ENCODE measurements around the gene HDDC3.

HDDC3 gene

DNA sequence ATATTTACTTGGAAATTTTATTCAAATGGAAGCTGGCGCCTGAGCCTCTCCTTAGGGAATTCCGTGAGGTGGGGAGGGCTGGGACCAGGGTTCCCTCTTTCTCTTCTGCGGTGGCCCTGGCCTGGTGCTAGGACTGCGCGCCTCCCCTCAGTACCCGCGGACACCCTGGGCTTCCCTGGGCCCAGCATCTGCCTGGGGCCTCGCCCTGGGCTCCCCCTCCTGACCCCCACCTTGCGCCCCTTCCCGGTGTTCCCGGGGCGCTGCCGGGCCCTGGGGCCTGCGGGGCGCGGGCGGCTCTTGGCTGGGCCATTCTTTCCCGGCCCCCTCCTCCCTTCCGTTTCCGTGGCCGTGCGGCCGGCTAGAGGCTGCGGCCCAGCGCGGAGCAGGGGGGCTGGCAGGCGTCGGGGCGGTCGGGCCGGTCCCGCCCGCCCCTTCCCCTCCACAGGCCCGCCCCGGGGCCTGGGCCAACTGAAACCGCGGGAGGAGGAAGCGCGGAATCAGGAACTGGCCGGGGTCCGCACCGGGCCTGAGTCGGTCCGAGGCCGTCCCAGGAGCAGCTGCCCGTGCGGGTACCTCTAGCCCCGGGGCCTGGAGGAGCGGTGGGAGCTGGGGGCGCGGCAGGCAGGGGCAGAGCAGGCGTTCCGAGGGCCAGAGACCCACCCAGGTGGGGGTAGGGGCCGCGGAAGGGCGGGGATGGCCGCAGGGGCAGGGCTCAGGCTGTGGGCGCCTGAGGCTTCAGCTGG lies 48.2 kb downstream of the HDDC3 start, which contains the start of gene FES:
TSS of gene FES (plus strand) at position 529 of the 743 bp plus-strand sequence. CDS start 542 bp downstream, outside the sequence.
- Histone ChIP-seq H3K27ac (no peak within 1 kb of the TSS), H3K9ac (ENCODE audit: insufficient read length) (no peak within 1 kb of the TSS), H3K36me3 (ENCODE audit: insufficient read depth, low read length) (no peaks in the 10 kb centered on the region; the same call in 1 of the 2 replicates), H3K9me3 (ENCODE audit: low read depth, low read length) (no peaks in the 10 kb centered on the region), H3K4me3 (no peak within 1 kb of the TSS)
- TF ChIP-seq EZH2 (IDR thresholded peaks at IDR 0.05), result no peak
- no peak for TF ChIP-seq POLR2AphosphoS5 (IDR thresholded peaks at IDR 0.05; ENCODE audit: borderline replicate concordance, low read depth, low read length)
- no peak for TF ChIP-seq FOXP2 (optimal IDR thresholded peaks at IDR 0.05; ENCODE audit: control extremely low read depth, extremely low read length, insufficient read depth)
- no peak for DNase-seq (ENCODE audit: low read depth, low spot score)

DNA sequence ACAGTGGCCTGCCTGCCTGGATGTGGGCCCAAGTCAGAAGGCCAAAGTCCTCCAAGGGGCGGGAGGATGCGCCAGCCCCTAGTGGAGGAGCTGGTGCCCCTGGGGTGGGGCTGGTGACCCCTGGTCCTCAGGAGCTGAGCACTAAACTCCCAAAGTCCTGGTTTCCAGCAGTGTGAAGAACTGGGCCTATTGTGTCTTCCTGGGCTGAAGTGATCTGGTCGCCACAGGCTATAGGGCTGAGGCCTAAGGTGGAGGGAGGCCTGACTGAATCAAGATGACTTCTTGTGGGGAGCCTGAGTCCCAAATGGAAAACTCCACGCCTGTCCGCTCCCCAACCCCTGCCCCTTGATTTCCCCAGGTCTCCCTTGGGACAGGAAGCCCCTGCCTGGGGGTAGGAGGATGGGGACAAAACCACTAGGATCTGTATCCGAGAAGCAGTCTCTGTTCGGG lies 48.8 kb downstream of the HDDC3 start:
- H3K36me3 ChIP-seq (ENCODE audit: insufficient read depth, low read length), result no peaks in the 10 kb centered on the region; the same call in 1 of the 2 replicates
- no peak for DNase-seq (ENCODE audit: low read depth, low spot score)
- H3K4me3 ChIP-seq, result no peak overlapping the region
- no peak for TF ChIP-seq POLR2AphosphoS5 (IDR thresholded peaks at IDR 0.05; ENCODE audit: borderline replicate concordance, low read depth, low read length)
- no peak for TF ChIP-seq FOXP2 (optimal IDR thresholded peaks at IDR 0.05; ENCODE audit: control extremely low read depth, extremely low read length, insufficient read depth)
- no peak overlapping the region for H3K27ac ChIP-seq
- no peak overlapping the region for H3K9ac ChIP-seq (ENCODE audit: insufficient read length)
- H3K9me3 ChIP-seq (ENCODE audit: low read depth, low read length), result no peaks in the 10 kb centered on the region

DNA sequence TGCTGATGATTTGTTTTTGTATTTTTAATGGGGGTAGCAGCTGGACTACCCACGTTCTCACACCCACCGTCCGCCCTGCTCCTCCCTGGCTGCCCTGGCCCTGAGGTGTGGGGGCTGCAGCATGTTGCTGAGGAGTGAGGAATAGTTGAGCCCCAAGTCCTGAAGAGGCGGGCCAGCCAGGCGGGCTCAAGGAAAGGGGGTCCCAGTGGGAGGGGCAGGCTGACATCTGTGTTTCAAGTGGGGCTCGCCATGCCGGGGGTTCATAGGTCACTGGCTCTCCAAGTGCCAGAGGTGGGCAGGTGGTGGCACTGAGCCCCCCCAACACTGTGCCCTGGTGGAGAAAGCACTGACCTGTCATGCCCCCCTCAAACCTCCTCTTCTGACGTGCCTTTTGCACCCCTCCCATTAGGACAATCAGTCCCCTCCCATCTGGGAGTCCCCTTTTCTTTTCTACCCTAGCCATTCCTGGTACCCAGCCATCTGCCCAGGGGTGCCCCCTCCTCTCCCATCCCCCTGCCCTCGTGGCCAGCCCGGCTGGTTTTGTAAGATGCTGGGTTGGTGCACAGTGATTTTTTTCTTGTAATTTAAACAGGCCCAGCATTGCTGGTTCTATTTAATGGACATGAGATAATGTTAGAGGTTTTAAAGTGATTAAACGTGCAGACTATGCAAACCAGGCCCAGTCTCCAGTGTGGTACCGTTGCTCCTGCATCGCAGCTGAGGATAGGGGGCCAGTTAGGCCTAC lies 49.4 kb downstream of the HDDC3 start:
- Histone ChIP-seq H3K9ac (ENCODE audit: insufficient read length) (no peak overlapping the region), H3K36me3 (ENCODE audit: insufficient read depth, low read length) (peaks cover 2% of the 10 kb centered on the region; the same call in 1 of the 2 replicates), H3K4me3 (no peak overlapping the region), H3K27ac (no peak overlapping the region), H3K9me3 (ENCODE audit: low read depth, low read length) (no peaks in the 10 kb centered on the region)
- TF ChIP-seq POLR2AphosphoS5 (IDR thresholded peaks at IDR 0.05; ENCODE audit: borderline replicate concordance, low read depth, low read length) (no peak), EZH2 (IDR thresholded peaks at IDR 0.05) (no peak), FOXP2 (optimal IDR thresholded peaks at IDR 0.05; ENCODE audit: control extremely low read depth, extremely low read length, insufficient read depth) (no peak)
- no peak for DNase-seq (ENCODE audit: low read depth, low spot score)

DNA sequence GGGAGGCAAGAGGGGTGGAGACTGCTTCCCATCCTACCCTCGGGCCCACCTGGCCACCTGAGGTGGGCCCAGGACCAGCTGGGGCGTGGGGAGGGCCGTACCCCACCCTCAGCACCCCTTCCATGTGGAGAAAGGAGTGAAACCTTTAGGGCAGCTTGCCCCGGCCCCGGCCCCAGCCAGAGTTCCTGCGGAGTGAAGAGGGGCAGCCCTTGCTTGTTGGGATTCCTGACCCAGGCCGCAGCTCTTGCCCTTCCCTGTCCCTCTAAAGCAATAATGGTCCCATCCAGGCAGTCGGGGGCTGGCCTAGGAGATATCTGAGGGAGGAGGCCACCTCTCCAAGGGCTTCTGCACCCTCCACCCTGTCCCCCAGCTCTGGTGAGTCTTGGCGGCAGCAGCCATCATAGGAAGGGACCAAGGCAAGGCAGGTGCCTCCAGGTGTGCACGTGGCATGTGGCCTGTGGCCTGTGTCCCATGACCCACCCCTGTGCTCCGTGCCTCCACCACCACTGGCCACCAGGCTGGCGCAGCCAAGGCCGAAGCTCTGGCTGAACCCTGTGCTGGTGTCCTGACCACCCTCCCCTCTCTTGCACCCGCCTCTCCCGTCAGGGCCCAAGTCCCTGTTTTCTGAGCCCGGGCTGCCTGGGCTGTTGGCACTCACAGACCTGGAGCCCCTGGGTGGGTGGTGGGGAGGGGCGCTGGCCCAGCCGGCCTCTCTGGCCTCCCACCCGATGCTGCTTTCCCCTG lies 50.2 kb downstream of the HDDC3 start:
- H3K36me3 ChIP-seq (ENCODE audit: insufficient read depth, low read length), result peaks cover 4% of the 10 kb centered on the region; the same call in 1 of the 2 replicates
- H3K27ac ChIP-seq, result no peak overlapping the region
- TF ChIP-seq POLR2AphosphoS5 (IDR thresholded peaks at IDR 0.05; ENCODE audit: borderline replicate concordance, low read depth, low read length), result no peak
- TF ChIP-seq FOXP2 (optimal IDR thresholded peaks at IDR 0.05; ENCODE audit: control extremely low read depth, extremely low read length, insufficient read depth), result no peak
- TF ChIP-seq EZH2 (IDR thresholded peaks at IDR 0.05), result no peak
- no peak overlapping the region for H3K9ac ChIP-seq (ENCODE audit: insufficient read length)
- no peaks in the 10 kb centered on the region for H3K9me3 ChIP-seq (ENCODE audit: low read depth, low read length)
- H3K4me3 ChIP-seq, result no peak overlapping the region
- no peak for DNase-seq (ENCODE audit: low read depth, low spot score)

DNA sequence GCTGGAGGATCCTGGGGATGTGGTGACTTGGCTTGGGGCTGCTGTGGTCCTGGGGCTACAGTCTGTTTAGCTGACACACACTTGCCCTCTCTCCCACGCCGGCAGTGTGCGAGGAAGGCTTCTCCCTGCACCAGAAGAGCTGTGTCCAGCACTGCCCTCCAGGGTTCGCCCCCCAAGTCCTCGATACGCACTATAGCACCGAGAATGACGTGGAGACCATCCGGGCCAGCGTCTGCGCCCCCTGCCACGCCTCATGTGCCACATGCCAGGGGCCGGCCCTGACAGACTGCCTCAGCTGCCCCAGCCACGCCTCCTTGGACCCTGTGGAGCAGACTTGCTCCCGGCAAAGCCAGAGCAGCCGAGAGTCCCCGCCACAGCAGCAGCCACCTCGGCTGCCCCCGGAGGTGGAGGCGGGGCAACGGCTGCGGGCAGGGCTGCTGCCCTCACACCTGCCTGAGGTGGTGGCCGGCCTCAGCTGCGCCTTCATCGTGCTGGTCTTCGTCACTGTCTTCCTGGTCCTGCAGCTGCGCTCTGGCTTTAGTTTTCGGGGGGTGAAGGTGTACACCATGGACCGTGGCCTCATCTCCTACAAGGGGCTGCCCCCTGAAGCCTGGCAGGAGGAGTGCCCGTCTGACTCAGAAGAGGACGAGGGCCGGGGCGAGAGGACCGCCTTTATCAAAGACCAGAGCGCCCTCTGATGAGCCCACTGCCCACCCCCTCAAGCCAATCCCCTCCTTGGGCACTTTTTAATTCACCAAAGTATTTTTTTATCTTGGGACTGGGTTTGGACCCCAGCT lies 51.0 kb downstream of the HDDC3 start:
- Histone ChIP-seq H3K4me3 (no peak overlapping the region), H3K27ac (no peak overlapping the region), H3K36me3 (ENCODE audit: insufficient read depth, low read length) (peaks cover 11% of the 10 kb centered on the region; the same call in 1 of the 2 replicates), H3K9me3 (ENCODE audit: low read depth, low read length) (no peaks in the 10 kb centered on the region), H3K9ac (ENCODE audit: insufficient read length) (no peak overlapping the region)
- DNase-seq (ENCODE audit: low read depth, low spot score), result no peak
- TF ChIP-seq FOXP2 (optimal IDR thresholded peaks at IDR 0.05; ENCODE audit: control extremely low read depth, extremely low read length, insufficient read depth), result no peak
- no peak for TF ChIP-seq EZH2 (IDR thresholded peaks at IDR 0.05)
- TF ChIP-seq POLR2AphosphoS5 (IDR thresholded peaks at IDR 0.05; ENCODE audit: borderline replicate concordance, low read depth, low read length), result no peak

DNA sequence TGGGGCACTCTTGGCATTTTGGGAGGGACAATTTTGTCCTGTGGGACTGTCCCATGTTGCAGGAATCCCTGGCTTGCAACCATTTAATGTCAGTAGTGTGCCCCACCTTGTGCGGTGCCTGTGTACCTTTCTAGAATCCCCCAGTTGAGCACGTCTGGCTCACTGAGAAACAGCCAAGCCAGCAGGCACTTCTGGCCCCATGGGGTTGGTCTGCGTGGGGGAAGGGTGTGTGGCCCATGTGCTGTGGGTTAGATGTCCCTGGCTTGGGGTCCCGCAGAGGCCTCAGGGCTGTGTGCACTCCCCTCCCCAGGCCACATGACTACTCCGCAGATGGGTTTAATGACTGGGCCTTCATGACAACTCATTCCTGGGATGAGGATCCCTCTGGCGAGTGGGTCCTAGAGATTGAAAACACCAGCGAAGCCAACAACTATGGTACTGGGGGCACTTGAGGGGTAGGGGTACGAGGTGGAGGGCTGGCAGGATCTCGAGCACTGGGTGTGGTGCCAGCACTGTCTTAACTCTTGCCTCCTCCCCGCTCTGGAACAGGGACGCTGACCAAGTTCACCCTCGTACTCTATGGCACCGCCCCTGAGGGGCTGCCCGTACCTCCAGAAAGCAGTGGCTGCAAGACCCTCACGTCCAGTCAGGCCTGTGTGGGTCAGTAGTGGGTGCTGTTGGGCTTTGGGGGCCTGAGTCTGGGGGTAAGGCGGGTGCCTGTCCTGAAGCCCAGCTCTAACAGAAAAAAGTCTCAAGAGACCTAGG lies 51.8 kb downstream of the HDDC3 start:
- no peak overlapping the region for H3K27ac ChIP-seq
- H3K4me3 ChIP-seq, result no peak overlapping the region
- H3K9ac ChIP-seq (ENCODE audit: insufficient read length), result no peak overlapping the region
- no peaks in the 10 kb centered on the region for H3K9me3 ChIP-seq (ENCODE audit: low read depth, low read length)
- H3K36me3 ChIP-seq (ENCODE audit: insufficient read depth, low read length), result peaks cover 13% of the 10 kb centered on the region; the same call in 1 of the 2 replicates
- DNase-seq (ENCODE audit: low read depth, low spot score), result no peak
- TF ChIP-seq POLR2AphosphoS5 (IDR thresholded peaks at IDR 0.05; ENCODE audit: borderline replicate concordance, low read depth, low read length), result no peak
- TF ChIP-seq EZH2 (IDR thresholded peaks at IDR 0.05), result no peak
- TF ChIP-seq FOXP2 (optimal IDR thresholded peaks at IDR 0.05; ENCODE audit: control extremely low read depth, extremely low read length, insufficient read depth), result no peak
